AG08396 (cell line): ENCODE results near the gene RAB35.

Experiments used
- DNase-seq: peaks from one replicate; pipeline ENCODE4 v3.0.0; 2012; ENCODE audit warnings: low spot score, mixed read lengths

The RAB35 gene

GRCh38 chr12:120132863-120133385 lies 16.4 kb upstream of the RAB35 start:
- DNase-seq, result no peak

- no peak for DNase-seq
Measured at GRCh38 chr12:120132054-120132836, 15.7 kb upstream of the RAB35 start.

DNA sequence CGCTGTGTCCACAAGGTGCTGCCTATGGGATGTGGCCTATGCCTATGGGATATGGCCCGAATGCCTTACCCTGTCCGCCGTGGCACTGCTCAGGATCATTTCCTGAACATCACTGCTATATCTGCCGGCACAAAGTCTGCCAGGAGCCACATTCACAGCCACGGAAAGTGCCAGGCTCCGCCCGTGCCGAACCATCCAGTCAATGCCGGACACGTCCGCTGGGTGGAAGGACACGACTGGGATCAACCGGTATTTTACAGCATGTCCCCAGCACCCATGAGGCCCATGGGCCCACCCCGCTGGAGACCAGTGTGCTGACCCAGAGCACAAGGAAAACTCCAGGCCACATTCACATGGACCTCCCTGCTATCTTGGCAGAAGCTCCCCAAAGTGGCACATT lies 14.6 kb upstream of the RAB35 start:
- no peak for DNase-seq

GRCh38 chr12:120130011-120130410 lies 13.5 kb upstream of the RAB35 start:
- DNase-seq, result no peak

DNA sequence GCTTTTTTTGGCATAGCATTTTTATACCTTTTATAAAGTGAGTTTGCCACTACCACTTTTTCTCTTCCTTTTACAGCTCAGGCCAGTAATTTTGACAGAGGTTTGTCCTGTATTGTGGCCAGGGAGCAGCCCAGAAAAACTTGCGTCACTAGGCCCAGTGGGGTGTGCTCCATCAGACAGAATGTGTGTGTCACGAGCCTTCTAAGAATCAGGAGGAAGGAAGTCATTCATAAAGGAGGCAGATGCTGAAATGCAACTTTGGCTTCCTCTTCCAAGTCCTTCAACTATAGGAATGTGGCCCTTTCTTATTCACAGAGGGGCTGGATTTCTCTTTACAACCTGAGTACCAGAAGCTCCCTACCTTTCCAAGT lies 10.1 kb upstream of the RAB35 start:
- no peak for DNase-seq

DNA sequence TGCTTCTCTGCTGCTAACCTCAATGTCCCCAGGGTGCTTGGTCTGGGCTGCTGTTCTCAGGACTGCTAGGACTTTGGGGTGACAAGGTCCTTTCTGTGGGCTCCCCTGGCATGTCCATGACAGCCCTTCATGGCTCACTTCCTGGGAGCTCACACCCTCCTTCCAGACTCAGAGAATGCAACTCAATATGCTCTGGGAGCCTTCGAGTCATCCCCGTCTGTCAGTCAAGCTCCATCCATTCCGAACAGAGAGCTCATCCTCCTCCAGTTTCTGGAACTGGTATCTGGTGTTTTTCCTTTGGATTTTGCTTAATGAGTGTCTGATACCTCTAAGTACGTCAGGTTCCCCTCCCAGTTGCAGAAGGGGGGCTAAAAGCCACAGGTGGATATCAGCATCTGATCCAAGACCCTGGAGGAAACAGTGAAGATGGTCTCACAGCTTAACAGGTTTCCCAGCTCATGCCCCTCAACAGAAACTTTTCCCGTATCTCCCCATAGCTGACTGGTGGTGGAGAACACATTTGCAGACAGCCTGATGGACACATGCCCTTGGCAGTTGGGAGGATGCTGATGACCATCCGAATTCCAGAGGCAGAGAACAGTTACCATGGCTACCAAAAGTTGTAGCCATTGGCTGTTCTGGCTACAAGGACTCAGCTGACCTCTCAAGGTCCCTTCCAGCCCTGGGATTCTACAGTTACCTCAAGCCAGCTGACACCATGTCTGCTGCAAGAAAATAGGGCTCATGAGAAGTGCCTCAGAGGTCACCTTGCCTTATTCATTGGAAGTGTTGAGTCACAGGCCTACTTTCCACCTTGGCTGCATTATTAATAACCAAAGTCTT lies 9.5 kb upstream of the RAB35 start:
- DNase-seq, result no peak

GRCh38 chr12:120125029-120125428 lies 8.5 kb upstream of the RAB35 start:
- no peak for DNase-seq

- no peak for DNase-seq
Measured at GRCh38 chr12:120121766-120122293, 5.3 kb upstream of the RAB35 start.

DNA sequence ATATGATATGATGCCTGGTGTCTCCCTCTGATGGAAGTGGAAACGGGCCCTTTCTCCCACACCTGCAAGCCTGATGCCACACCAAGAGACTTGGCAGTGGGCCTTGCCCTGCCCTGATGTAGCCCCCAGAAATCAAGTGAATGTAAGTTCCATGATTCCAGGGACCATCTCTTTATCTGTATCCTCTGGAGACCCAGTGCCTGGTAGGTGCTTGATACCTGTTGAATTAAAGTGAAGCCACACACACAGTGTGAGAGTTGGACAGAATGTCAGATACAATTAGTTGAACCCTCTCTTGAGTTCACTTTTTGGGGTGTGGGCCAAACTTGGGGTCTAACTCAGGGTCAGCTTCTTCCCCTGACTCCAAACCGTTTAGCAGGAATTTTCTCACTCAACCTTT lies 4.8 kb upstream of the RAB35 start:
- DNase-seq, result no peak

GRCh38 chr12:120119271-120119973 lies 2.9 kb upstream of the RAB35 start:
- peak; percentile 47 for DNase-seq

- peak; percentile 57 for DNase-seq
Measured at GRCh38 chr12:120118321-120119061, 1.9 kb upstream of the RAB35 start.

GRCh38 chr12:120117961-120118320 lies 1.4 kb upstream of the RAB35 start:
- no peak for DNase-seq

- peak; percentile 100 for DNase-seq
Measured at GRCh38 chr12:120116792-120117651, 469 bp upstream of the RAB35 start.

GRCh38 chr12:120115692-120116440 lies 687 bp downstream of the RAB35 start:
- DNase-seq, result peak; percentile 69

- DNase-seq, result no peak
Measured at GRCh38 chr12:120115066-120115465, 1.5 kb downstream of the RAB35 start.

GRCh38 chr12:120110550-120111501 lies 5.7 kb downstream of the RAB35 start:
- DNase-seq, result no peak

GRCh38 chr12:120109570-120110267 lies 6.8 kb downstream of the RAB35 start:
- no peak for DNase-seq

DNA sequence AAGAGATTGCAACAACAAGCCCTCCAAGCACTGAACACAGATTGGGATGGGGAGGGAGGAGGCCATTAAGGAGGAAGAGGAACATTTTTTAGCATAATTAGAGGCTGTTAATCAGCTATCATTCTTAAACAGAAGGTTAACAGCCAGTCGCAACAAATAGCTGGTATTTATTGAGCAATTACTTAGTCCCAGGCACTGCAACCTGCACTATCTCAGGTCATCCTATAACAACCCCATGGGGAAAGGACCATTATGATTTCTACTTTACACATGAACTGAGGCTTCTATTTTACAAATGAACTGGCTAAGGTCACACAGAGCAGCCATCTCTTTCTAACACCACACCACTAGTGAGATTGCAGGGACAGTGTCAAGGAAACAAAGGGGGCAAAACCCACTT lies 10.4 kb downstream of the RAB35 start:
- no peak for DNase-seq
